ENCODE results near the gene ALOX5AP.

The ALOX5AP gene

DNA sequence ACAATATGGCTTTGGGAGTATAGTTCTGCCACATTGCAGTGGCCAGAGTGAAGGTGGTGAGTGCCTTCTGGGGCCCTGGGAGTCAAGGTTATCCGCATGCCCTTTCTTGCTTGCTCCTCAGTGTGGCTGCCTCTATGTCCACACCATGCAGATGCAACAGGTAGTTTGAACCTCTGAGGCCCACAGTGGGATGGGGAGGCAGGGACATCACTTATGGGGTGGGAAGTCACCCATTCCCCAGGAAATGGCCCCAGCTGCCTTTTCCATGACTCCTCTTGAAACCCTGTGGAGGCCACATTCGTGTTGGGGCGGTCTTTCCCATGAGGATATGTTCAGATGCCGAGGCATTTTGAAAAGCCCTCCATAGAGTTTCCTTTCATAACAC is 20.0 kb upstream of the ALOX5AP start:
- DNase-seq, result no peak

DNA sequence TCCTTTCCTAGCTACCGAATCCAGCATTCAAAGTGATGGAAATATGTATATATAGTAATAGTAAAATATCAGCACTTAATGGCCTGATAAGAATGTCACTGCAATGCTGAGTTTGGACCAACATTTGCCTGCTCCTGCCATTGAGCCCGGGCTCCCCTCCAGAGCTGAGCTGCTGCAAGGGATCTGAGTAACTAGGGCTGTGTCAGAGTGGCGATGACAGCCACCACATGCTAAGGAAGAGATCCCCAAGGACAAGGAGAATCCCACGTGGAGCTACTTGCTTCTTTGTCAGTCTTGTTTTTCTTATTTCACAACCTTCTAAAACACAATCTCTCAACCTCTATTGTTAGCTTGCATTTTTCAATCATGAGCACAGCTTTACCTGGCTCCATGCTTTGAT is 19.5 kb upstream of the ALOX5AP start:
- DNase-seq, result no peak

DNA sequence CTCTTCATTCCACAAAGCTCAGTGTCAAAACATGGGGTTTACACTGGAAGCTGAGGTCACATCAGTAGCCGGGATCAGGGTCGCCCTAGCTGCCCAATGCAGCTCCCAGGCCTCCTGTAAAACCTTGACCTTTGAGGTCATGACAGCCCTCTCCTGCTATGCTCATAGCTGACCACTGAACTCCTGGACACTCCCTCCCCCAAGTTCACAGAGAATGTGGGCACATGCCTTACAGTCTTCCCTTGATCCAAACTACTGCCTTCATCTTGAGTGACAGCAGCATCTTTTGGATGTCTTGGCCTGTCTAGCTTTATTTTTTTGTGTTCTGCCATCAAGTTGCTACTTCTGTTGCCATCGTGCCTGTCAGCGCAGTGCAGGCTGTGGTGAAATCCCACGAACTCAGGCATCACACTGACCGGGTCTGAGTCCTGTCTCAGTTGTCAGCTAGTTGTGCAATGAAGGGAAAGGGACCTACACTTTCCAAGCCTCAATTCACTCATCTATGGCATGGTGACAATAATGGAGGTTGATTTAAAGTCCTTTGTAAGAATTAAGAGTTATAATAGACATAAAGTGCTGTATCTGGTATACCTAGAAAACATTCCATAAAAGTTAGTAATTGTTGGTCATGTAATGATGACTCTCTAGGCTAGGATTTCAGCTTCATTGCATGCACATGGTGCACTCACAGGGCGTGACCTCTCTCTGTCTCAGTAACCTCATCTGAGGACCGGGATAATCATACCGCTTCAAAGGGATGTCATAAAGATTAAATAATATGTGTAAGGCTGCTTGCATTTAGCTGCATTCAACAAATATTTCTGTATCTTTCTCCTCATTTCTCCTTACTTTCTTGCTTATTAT is 16.4 kb upstream of the ALOX5AP start:
- no peak for DNase-seq

DNA sequence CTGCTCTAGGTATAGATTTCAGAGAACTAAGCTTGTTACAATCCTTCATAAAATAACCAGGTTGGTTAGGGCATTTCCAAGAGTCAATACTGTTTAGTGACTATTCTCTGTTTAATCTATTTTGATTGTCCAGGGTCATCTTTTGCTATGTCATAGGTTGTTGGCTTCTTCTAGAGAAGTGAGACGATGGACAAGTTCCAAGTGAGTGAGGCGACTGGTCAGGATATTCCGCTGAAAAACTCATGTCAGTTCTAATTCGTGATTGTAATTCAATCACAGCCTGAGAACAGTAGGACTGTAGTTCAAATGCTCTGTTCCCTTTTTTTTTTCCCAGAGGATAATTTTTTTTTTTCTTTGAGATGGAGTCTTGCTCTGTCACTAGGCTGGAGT is 15.8 kb upstream of the ALOX5AP start:
- DNase-seq, result no peak

DNA sequence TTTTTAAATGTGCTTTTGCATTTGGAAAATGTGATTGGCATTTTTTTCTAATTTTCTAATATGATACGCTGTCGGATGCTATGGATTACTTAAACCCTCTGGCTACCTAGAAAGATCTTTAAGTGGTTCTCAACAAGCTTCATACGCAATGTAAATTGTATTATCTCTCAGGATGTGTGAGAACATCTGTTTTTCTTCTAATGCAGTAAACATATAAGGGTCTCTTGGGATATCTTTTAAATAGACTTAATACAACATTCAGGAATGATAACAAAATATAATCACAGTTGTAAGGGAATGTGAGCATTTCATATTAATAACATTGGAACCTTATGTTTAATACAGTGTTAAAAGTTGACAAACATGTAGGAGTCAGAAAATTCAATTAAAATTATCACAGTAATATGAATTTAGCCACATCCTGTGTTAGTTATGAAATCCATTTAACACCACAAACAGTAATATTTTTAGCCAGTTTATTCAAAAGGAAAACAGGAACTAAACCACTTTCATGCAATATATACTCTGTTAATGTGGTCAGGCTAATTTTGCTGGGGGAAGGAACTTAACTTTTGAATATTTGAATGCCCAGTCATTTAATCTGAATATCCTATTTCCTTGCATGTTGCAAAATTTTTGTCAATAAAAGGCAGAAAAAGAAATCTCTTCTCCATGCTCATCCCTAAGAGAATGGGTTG is 15.0 kb upstream of the ALOX5AP start:
- DNase-seq, result no peak

DNA sequence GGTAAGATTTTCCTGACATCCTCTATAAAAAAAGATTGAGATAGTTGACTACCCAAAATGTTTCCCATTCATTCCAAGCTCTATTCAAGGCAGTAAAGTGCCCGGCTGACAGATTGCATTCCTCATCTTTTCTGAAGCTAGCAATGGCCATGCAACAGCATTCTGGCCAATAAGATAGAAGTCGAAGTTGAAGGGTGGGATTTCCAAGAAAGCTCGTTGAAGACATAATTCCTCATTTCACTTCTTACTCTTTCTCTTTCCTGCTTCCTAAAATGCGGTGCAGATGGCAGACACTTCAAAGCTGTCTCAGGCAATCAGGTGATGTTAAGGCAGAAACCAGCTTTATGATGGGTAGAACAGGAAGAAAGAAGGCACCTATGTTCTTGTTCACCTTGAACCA is 13.4 kb upstream of the ALOX5AP start:
- DNase-seq, result no peak

- DNase-seq, result no peak
Measured at GRCh38 chr13:30722361-30722760, 13.0 kb upstream of the ALOX5AP start.

DNA sequence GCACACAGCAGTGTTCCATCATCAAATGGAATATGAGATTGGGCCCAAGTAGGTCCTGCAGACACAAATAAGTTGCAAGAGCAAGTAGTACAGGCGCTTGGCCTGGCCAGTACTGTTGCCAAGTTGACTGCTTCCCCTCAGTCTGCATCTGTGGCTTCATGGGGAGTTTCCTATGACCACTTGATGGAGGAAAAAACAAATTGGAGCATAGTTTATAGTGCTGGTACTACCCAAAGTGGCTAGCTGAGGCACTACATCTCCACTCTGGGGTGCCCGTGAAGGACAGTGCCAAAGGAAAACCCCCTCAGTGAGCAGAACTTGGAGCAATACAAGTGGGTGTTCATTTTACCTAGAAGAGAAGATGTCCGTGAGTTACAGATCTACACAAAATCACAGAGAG is 10.6 kb upstream of the ALOX5AP start:
- no peak for DNase-seq

DNA sequence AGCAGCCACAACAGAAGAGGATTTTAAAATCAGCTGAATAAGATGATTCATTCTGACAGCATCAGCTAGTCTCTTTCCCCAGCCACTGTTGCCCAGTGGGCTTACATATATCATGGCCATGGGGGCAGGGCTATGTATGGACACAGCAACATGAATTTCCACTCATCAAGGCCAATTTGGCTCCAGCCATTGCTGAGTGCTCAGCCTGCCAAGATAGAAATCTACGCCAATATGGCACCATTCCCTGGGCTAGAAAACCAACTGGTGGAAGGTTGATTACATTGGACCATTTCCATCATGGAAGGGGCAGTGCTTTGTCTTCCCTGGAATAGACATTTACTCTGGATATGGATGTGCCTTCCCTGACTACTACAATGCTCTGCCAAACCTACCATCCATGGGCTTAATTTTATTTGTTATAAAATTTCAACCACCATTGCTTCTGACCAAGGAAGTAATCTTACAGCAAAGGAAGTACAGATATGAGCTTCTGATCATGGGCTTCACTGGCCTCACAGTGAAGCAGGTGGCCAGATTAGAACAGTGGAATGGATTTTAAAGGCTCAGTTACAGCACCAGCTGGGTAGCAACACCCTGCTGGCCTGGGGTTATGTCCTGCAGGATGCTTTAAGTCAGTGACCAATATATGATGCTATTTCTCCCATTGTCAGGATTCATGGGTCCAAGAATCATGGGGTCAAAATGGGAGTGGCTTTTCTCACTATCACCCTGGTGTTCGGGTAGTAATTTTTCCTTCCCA is 9.8 kb upstream of the ALOX5AP start:
- DNase-seq, result no peak

DNA sequence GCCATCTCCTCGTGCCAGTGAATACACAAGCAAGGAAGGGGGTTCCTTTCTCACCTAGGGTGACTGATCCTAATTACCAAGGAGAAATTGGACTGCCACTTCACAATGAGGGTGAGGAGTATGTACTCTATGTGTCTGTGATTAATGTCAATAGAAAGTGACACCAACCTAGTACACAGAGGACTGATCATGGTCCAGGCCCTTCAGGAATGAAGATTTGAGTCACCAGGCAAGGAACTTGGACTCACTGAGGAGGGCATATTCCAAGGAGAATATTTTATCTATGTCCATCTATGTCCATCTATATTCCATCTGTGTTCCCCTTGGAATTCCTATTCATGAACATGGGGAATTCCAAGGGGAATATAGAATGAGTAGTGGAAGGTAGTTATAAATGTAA is 9.2 kb upstream of the ALOX5AP start:
- DNase-seq, result no peak

DNA sequence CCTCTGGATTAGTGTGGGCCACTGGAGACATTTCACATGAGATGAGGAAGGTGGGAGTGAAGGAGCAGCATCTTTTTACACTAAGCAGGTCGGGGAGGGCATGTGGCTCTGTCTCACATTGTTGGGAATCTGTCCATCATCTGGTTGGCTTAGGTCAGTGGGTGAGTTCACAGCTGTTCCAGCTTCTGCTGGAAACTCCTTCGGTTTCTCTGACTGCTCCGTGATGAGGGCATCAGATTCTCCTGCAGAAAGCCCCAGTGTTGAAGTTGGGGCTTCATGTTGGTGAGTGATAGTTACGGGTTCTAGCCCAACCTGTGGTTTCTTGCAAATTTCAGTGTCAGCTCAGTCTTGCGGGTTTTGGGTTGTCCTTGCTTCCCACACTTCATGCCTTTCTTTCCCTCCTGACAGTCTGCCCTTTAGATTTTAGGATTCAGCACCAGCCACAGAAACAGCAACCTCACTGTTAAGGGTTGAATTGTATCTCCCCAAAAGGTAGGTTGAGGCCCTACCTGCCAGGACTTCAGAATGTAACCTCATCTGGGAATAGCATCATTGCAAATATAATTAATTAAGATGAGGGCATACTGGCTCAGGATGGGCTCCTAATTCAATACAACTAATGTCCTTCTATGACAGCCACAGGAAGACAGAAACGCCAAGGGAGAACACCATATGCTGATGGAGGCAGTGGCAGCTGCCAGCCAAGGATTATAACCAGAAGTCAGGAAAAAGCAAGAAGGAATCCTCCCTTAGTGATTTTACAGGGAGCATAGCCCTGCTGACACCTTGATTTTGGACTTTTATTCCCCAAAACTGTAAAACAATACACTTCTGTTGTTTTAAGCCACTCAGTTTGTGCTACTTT is 7.6 kb upstream of the ALOX5AP start:
- no peak for DNase-seq

GRCh38 chr13:30729801-30730200 is 5.5 kb upstream of the ALOX5AP start:
- DNase-seq, result no peak

- DNase-seq, result no peak
Measured at GRCh38 chr13:30730526-30730925, 4.8 kb upstream of the ALOX5AP start.

- DNase-seq, result no peak
Measured at GRCh38 chr13:30731361-30732045, 3.8 kb upstream of the ALOX5AP start.

DNA sequence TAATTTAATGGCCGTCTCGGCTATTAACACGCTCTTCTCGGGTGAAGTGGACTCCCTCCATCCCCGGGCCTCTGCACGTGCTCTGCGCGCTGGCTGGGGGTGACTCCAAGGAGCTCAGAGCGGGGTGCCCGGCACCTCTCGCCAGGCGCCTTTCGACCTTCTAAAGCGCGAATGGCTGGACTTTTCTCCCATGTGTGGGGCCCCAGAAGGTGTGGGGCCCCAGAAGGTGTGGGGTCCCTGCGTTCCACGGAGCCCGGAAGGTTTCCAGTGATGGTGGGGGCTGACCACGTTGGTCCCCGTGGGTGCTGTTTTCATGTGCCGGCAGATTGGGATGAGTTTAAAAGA is 3.3 kb upstream of the ALOX5AP start:
- DNase-seq, result no peak

DNA sequence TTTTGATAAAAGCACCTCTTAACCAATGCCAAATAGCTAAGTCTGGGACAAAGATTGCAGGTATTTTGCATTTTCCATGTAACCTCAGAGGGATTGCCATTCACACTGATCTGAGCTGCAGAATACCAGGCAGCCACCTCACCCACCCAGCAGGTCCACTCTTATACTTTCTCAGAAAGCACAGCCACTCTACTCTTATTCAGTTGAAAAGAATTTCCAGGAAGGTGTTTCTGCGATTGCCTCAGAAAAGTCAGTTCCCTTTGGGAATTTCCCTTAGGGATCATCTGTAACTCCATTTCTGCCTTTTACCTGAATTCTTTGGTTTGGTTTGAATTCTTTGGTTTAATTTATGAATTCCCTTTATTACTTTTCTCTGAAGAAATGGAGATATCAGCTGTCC is 904 bp upstream of the ALOX5AP start:
- no peak for DNase-seq

DNA sequence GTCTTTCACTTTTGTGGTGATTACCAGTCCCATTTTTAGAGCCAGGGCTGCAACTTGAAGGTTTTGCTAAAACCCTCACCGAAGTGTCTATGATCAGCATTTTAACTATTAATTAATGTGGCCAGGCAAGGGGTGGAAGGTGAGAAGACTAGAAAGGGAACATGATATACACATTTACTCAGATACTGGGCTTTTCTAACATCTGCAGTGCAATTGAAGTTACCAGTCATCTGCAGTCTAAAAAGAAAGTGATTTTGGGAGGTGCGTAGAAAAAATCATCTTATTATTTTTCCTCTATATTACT is 481 bp downstream of the ALOX5AP start:
- peak; percentile 65 for DNase-seq

- DNase-seq, result no peak
Measured at GRCh38 chr13:30736461-30737320, 1.3 kb downstream of the ALOX5AP start.

DNA sequence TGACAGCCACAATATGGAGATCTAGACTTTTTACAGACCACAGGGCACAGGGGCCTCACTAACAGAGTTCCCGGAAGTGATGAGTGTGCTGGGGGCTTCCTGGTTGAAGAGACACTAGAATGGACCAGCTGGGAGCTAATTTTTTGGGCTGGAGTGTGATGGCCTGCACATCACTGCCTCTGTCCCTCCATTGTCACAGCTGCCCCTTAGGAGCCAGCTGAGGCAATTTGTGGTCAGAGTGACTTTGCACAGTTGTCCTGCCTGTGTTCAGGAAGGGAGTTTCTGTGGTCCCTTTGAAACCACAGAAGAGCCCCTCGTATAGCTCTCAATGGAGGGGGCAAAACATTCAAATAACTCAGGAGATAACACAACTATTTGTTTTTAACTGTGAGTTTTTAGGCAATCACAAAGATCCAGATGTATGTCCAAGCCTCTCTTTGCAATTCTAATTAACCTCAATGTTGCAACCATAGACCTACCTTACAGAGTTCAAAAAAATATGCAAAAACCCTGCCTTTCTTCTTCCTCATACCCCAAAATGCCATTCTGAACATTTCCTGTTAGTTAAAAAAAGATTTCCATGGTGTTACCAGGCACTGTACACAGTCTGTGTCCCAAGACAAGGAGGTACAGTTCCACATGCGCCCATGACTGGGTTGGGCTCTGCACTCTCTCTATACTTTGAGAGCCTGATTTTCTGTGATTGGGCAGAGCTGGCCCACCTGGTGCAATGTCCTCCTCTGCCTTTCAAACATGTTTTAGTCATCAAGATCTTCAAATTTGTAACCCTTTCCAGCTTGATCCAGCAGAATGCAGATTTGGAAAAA is 2.4 kb downstream of the ALOX5AP start:
- no peak for DNase-seq

DNA sequence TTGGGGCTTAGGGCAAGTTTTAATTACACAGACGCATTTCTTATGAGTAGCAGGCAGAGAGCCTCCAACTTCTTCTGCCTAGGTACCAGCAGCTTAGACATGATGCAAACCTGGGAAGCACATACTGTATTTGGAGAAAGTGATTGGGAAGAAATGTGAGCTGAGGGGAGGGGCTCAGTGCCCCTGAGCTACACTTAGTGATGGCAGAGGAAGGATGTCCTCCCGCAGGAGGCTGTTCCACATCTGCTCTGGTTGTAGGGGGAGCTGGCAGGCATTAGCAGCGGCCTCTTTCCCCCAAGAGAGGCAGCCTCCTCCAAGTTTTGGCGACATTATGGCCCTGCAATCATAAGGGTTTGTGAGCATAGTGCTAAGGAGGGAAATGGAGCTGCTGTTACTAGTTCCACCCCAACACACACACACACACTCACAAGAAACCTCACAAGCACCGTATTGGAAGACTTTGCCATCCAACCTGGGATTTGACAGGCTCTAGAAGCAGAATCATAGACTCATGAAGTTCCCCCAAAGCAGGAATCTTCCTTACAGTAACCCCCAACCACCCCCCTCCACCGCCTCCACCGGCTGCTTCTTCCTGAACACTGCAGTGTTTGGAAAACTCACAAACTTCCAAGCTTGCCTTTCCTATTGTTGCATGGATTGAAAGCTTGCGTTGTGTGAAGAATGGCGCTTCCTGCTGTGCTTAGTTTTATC is 3.3 kb downstream of the ALOX5AP start:
- no peak for DNase-seq

Measured in CD4-positive, alpha-beta T cell treated with Interleukin-4 for 4 hours (primary cell).